NCI-H1694 treated with DMSO at 0.1 percent for 48 hours (cell line): ENCODE data around the gene CLMP.
"Not testable (repeated sequence)": the region's sequence is repeated elsewhere in the genome, so short reads cannot be mapped to it uniquely, and the experiment has no call there.

Source experiments
- DNase-seq: peaks from one replicate; lab custom pipeline; 2025; lab: John Stamatoyannopoulos, UW

CLMP gene

GRCh38 chr11:123217897-123218296 is 22.8 kb upstream of the CLMP start:
- no peak for DNase-seq

GRCh38 chr11:123216249-123216648 is 21.2 kb upstream of the CLMP start:
- no peak for DNase-seq

GRCh38 chr11:123214940-123215339 is 19.9 kb upstream of the CLMP start:
- no peak for DNase-seq

GRCh38 chr11:123214396-123214795 is 19.3 kb upstream of the CLMP start:
- DNase-seq, result no peak

GRCh38 chr11:123213307-123213771 is 18.3 kb upstream of the CLMP start:
- DNase-seq, result no peak

GRCh38 chr11:123212406-123212805 is 17.4 kb upstream of the CLMP start:
- no peak for DNase-seq

GRCh38 chr11:123211981-123212380 is 16.9 kb upstream of the CLMP start:
- DNase-seq, result no peak

- DNase-seq, result no peak
Observed at GRCh38 chr11:123211149-123211852, 16.3 kb upstream of the CLMP start.

GRCh38 chr11:123209591-123209990 is 14.5 kb upstream of the CLMP start:
- no peak for DNase-seq

GRCh38 chr11:123206791-123207434 is 11.9 kb upstream of the CLMP start:
- no peak for DNase-seq

- DNase-seq, result not testable (repeated sequence)
Observed at GRCh38 chr11:123206055-123206454, 11.0 kb upstream of the CLMP start.

- no peak for DNase-seq
Observed at GRCh38 chr11:123203934-123204333, 8.9 kb upstream of the CLMP start.

GRCh38 chr11:123203471-123203870 is 8.4 kb upstream of the CLMP start:
- DNase-seq, result no peak

GRCh38 chr11:123202155-123203151 is 7.4 kb upstream of the CLMP start:
- no peak for DNase-seq

- no peak for DNase-seq
Observed at GRCh38 chr11:123200264-123200663, 5.2 kb upstream of the CLMP start.

GRCh38 chr11:123197711-123198110 is 2.7 kb upstream of the CLMP start:
- DNase-seq, result no peak

- DNase-seq, result no peak
Observed at GRCh38 chr11:123196060-123196714, 1.1 kb upstream of the CLMP start.

GRCh38 chr11:123194337-123195187 is 486 bp downstream of the CLMP start:
- no peak for DNase-seq

- DNase-seq, result no peak
Observed at GRCh38 chr11:123193742-123194141, 1.3 kb downstream of the CLMP start.

GRCh38 chr11:123191939-123192338 is 3.1 kb downstream of the CLMP start:
- no peak for DNase-seq

GRCh38 chr11:123190518-123190917 is 4.5 kb downstream of the CLMP start:
- DNase-seq, result no peak
